ENCODE measurements around the gene TFEC. TPM values are rescaled to one million over a fixed set of nuclear protein-coding genes. Genes with fewer than 3 reads are reported as not detected.
"Not testable (repeated sequence)": the region's sequence is repeated elsewhere in the genome, so short reads cannot be mapped to it uniquely, and the experiment has no call there.

The TFEC gene, protein sequence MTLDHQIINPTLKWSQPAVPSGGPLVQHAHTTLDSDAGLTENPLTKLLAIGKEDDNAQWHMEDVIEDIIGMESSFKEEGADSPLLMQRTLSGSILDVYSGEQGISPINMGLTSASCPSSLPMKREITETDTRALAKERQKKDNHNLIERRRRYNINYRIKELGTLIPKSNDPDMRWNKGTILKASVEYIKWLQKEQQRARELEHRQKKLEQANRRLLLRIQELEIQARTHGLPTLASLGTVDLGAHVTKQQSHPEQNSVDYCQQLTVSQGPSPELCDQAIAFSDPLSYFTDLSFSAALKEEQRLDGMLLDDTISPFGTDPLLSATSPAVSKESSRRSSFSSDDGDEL
- total RNA-seq (2014; rRNA removed; shearing (Covaris generic)): under 0.01 TPM in 1 of 2 replicates, not detected in the other

DNA sequence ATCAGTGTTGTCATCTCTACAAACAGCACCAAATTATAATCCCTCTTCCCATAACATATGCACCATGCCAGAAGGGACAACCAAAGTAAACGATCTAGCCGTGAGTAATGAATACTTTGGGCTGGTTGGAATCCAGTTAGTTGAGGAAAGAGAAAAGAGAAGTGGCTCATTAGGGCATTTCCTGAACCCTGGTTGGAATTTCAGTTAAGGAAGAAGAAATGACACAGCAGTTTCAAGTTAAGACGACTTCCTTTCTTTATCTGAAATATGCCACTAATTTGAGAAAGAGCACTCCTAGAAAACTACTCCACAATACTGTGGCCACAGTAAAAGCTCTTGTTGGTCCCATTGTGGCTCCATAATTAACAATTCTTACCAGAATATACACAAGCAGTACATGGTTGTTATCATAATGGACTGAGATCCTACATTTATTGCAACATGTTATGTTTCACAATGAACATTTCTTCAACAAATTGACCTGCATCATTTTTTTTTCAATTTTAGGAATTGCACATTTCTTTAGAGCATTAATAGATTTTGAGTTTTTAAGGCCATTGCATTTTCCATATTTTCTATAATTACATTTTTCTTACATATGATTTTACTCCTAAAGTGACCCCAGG, at the start of gene TFEC:
TSS of gene TFEC (minus strand) at position 113 of the 626 bp plus-strand sequence. CDS start 46,322 bp downstream, outside the sequence.
- no peak for DNase-seq (ENCODE audit: low read depth)

DNA sequence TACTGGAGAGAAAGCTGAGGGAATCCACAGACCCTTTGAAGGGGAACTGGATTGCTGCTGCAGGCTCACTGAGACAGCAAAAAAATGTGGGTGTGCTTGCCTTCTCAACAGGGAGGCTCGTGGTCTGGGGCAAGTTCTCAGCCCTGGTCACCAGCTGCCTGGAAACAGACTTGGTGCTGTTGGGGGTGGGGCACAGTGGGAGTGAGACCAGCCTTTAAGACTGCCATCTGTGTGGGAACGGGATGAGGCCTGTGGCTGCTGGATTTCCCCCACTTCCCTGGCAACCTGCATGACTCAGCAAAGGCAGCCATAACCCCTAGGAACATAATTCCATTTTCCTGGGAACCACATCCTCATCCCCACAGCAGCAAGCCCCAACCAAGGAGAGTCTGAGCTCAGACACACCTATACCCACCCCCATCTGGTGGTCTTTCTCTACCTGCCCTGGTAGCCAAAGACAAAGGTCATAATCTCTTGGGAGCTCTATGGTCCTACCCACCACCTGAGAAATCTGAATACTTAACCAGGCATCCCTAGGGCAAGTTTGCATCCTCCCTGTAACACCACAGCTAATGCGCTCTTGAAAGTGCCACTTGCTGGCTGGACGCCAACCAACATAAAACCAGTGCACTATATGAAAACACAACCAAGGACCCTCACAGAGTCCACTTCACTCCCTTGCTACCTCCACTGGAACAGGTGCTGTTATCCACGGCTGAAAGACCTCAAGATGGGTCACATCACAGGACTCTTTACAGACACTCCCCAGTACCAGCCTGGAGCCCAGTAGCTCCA, 45.0 kb upstream of the TFEC start:
- DNase-seq (ENCODE audit: low read depth): peak; percentile 80

DNA sequence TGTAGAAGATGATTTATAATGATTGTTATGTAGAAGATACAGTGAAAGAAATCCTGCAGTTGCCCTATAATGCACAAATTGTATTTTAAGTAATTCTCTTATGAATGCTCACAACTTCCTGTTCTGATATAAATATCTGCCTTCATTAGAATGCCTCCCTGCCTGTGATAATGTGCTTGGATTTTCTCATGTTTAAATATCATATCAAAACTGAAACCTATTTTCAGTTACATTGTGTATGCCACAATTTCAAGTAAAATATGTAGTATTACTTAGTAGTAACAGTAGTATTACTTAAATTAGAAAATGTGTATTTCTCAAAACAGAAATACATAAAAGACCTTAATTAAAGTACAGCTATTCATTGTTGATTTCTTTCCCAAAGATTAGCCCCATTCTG, 41.1 kb upstream of the TFEC start:
- no peak for DNase-seq (ENCODE audit: low read depth)

DNA sequence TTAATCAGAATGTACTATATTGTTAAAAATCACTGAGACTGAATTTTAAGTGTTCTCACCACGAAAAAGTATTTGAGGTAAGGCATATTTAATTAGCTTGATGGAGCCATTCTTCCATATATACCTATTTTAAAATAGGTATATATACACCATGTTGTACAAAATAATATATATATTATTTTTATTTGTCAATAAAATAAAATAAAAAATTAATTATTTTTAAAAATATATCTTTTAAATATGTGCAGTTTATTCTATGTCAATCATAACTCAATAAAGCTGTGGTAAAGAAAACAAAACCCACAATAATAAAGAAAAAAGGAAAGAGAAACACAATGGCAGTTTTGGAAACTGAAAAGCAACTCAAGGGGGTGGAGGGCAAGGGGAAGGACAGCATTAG, 33.6 kb upstream of the TFEC start:
- DNase-seq (ENCODE audit: low read depth): no peak

DNA sequence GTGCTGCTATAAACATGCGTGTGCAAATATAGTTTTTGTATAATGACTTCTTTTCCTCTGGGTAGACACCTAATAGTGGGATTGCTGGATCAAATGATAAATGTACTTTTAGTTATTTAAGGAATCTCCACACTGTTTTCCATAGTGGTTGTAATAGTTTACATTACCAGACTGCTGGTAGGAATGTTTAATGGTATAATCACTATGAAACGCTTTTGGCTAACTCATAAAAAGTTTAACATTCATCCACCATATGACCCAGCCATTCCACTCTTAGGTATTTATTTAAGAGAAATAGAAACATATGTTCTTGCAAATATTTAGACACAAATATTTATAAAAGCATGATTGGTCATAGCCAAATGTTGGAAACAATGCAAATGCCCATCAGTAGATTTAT, 32.1 kb upstream of the TFEC start:
- no peak for DNase-seq (ENCODE audit: low read depth)

DNA sequence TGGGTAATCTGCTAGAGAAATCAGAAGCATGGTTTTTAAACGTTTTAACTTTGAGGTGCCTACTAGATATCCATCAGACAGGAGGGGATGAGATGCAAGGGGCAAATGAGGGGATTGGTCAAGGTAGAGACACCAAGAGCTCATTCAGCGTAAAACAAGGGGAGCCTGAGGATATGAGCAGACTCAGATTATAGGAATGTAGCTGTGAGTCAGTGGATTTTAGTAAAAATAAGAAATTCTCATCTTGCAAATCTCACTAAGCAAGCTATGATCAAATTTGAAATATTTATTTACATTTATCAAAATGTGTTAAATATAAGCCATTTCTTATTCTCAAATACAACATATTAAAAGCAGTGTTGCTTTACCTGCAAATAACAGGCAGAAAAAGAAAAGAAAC, 21.4 kb upstream of the TFEC start:
- DNase-seq (ENCODE audit: low read depth): peak; percentile 15

DNA sequence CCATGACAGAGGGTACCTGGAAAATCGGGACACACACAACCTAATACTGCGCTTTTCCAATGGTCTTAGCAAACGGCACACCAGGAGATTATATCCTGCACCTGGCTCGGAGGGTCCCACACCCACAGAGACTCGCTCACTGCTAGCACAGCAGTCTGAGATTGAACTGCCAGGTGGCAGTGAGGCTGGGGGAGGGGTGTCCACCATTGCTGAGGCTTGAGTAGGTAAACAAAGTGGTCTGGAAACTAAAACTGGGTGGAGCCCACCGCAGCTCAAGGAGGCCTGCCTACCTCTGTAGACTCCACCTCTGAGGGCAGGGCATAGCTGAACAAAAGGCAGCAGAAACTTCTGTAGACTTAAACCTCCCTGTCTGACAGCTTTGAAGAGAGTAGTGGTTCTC, 16.7 kb upstream of the TFEC start:
- DNase-seq (ENCODE audit: low read depth): not testable (repeated sequence)

DNA sequence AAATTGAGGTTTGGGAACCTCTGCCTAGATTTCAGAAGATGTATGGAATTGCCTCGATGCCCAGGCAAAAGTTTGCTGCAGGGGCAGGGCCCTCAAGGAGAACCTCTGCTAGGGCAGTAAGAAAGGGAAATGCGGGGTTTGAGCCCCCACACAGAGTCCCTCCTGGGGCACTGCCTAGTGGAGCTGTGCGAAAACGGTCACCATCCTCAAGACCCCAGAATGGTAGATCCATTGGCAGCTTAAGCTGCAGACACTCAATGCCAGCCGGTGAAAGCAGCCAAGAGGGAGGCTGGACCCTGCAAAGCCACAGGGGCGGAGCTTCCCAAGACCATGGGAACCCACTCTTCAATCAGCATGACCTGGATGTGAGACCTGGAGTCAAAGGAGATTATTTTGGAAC, 15.0 kb upstream of the TFEC start:
- no peak for DNase-seq (ENCODE audit: low read depth)

DNA sequence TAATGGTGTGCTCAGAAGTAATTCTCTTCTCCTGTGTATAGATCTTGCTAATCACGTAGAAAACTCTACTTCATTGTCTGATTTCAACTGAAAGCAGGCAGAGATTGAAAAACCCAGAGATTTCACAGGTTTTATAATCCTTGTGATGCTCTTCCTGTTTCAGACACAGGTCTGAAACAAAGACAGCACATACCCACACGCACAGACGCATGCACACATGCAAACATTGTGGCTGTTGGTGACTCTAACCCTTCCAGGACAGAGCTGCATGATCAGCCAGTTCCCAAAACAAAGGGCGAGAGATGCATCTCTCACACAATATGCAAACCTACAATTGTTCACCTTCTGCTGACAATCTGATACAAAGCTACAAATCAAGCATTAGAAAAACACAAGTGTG, 11.1 kb upstream of the TFEC start:
- no peak for DNase-seq (ENCODE audit: low read depth)

DNA sequence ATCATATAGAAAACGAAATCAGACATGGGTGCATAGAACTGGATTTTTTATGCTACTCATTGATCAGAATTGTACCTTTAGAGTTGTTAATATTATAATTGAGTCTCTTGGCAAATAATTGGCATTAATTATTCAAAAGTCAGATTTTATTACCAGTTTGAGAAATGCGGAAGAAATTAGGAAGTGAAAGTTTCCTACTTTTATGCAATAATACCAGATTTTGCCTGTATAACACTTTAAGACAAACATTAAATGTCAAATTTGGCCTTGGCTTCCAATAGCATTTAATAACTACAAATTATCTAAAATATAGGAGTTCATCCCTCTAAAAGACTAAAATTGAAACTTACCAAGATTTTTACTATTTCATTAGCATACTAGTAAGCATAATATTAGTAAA, 6.8 kb upstream of the TFEC start:
- no peak for DNase-seq (ENCODE audit: low read depth)

DNA sequence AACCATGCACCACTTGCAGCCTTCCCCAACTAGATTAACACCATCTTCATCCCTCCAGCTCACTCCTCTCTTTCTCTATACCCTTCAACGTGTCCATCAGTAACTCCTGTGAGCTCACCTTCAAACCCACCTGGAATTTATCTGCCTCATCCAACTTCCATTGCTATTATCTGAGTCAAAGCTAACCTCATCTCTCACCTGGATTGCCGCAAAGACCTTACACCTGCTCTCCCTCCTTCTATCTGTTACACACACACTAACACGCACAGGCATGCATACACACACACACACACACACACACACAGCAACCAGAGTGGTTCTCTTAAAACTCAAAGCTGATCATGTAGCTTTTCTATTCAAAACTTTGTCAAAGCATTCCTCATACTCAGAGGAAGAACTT, 3.8 kb upstream of the TFEC start:
- no peak for DNase-seq (ENCODE audit: low read depth)

DNA sequence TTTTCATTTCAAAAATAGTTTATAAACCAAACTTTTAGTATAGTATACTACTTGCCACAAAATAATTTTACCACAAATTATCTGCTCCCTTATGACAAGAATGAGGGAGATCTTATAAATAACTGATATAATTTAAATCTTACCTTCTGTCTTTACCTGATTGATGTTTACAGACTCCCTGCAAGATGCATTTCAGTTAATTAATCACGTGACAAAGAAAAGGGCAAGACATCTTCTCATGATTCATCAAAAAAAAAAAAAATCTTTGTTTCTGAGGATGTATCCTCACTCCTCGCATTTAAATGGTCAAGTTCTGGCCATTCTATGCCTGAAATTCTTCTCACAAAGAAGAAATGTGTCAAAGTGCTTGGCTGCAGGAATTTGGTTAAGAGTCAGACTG, 2.3 kb upstream of the TFEC start:
- no peak for DNase-seq (ENCODE audit: low read depth)

DNA sequence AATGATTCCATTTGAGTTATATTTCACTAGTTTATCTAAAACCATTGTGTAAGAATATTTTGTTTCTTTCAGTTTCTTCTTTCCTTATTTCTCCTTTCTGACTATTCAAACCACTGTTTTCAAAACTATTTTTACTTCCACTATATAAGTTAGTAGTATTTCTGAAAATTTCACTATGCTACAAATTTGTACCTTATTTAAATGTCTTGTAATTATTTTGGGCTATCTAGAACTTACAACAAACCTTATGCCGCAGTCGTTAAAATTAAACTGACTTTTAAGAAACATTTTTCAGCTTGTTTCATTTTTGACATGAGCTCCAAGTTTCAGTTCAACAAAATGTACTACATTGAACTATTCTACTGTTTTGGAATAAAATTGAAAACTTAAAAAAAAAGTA, 1.8 kb downstream of the TFEC start:
- no peak for DNase-seq (ENCODE audit: low read depth)

DNA sequence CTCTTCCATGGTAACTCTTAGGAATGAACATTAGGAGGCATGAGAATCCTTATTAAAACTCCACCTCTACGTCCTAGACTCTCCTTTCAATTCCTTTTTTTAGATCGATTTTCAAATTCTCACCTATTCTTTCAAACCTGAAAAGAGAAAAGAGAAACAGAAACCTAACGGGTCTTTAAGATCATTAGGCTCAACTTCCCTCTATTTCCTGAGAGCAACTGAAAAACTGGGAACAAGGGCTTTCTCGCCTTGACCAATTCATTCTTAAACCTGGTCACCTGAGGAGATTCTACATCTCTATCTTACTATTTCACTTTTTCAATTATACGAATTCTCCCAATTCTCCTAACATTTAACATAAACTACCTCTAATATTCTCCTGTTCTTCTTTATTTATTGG, 2.8 kb downstream of the TFEC start:
- DNase-seq (ENCODE audit: low read depth): no peak

DNA sequence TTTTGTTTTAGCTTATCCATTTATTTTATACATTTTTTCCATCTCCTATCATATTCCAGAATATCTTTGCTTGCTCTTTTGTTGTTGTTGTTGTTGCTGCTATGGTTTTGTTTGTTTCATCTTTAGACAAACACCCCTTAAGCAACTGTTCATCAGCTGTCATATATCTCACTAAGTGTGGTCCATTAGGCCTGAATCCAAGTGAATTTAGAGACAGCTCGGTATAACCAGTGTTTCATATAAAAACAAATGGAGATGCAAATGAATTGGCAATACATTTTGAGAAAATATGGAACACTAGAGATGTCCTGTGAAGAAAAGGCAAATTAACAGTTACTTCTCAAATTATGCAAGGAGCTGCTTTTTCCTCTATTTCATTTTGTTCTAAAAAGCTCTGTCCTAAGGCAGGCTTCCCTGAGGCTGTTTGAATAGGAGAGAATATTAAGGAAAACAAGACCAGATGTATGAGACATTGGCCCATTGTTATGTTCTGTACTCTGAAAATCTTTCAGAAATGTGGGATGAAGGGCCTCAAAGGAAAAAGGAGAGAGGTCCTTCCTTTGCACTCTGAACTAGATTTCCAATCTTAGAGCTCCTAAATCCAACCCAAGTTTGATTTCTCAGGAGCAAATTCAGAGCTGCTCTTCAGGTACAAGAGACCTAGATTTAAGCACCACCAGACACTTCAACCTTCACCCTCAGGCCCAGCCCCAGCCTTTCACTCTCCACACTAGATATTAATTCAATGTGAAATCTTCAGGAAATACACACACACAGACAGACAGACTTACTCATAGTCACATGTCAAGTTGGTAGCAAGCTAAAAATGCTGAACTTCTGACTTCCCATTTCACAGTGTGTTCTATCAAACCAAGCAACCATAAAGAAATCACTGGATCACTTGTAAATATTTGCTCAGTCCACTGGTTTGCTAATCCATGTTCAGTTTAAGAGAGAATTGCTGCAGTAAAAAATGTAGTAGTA, 5.4 kb downstream of the TFEC start:
- DNase-seq (ENCODE audit: low read depth): no peak

DNA sequence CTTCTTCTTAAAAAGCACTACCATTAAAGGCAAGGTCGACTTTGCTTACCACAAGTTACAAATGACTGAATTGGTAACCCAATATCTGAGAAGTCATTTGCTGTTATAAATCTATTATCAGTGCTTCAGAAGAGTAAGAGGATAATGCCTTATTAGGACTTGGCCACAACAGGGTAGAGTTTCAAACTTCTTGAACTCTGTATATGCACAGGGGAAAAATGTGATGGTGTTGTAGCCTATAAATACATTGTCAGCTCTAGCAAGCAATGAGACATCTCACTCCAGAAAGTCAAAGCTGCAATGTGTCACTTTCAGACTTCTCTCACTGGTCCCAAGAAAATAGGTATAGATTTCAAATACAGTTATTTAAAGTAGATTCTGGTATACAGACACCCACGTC, 9.3 kb downstream of the TFEC start:
- no peak for DNase-seq (ENCODE audit: low read depth)

DNA sequence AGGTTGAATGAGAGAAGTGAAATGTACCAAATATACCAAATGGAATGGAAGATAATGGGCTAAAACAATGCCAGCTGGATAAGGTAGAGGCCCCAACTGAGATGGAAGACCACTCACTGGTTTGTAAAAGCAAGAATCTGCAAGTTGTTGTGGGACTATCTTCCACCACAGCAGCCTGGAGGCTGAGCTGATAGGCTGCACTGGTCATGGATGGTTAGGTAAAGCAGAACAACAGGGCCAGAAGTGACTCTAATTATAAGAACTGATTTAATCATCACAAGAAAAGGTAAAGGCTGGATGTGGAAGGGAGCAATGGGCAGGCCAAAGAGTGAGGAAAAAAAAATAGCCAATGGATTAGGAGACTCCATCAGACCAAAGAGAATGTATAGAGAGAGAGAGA, 11.8 kb downstream of the TFEC start:
- no peak for DNase-seq (ENCODE audit: low read depth)

DNA sequence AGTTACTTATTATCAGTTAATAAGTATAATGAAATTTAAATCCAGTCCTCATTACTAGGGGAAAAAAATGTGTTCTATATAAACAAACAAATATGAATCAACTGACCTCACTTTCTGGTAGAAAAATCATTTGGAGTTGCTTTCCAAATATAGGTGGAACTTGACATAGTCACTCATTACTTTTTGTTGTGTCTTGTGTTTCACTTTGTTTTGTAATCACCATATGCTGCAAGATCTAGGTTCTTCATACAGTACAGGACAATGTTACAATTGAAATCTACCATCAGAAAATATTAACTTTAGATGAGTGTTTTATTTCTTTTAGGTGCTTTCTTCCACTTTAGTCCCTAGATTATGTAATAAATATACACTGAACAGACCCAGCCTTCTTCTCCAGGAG, 16.9 kb downstream of the TFEC start:
- DNase-seq (ENCODE audit: low read depth): no peak

DNA sequence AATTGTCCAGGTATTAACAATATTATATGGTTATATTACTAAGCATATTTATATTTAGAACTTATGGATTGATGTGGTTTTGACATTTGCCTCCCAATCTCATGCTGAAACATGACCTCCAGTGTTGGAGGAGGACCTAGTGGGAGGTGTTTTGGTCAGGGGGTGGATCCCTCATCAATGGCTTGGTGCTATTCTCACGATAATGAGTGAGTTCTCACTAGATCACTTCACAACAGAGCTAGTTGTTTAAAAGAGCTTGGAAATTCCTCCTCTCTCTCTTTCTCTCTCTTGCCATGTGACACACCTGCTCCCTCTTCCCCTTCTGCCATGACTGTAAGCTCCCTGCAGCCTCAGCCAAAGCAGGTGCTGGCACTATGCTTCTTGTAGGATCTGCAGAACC, 19.0 kb downstream of the TFEC start:
- DNase-seq (ENCODE audit: low read depth): no peak

DNA sequence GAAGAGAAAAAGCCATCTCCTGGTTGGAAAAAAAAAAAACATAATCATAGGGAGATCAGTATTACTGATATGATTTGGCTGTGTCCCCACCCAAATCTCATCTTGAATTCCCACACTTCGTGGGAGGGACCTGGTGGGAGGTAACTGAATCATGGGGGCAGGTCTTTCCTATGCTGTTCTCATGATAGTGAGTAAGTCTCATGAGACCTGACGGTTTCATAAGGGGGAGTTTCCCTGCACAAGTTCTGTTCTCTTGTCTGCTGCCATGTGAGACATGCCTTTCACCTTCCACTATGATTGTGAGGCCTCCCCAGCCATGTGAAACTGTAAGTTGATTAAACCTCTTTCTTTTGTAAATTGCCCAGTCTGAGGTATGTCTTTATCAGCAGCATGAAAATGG, 25.8 kb downstream of the TFEC start:
- not testable (repeated sequence) for DNase-seq (ENCODE audit: low read depth)

DNA sequence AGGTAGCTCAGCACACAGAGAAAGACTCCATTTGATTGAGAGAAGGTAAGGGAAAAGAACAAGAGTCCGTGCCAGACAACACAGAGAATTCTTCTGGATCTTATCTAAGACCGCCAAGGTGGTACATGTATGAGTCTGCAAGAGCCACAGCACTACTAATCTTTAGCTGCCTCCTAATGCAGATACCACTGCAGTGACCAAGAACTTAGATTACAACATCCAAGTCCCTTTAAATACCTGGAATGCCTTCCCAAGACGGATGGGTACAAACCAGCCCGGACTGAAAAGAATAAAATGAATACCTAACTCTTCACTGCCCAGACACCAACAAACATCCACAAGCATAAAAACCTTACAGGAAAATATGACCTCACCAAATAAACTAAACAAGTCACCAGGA, 33.3 kb downstream of the TFEC start:
- DNase-seq (ENCODE audit: low read depth): no peak

DNA sequence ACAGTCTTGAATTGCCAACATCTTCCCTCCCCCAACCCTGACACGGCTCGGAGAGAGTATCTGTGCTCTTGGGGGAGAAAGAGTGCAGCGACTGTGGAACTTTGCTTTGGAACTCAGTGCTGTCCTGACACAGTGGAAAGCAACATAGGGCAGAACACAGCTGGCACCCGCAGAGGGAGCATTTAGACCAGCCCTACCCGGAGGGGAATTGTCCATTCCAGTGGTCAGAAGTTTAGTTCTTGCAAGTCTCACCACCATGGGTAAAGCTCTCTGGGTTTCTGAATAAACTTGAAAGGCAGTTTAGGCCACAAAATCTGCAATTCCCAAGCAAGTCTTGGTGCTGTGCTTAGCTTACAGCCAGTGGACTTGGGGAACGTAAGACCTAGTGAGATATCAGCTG, 34.9 kb downstream of the TFEC start:
- DNase-seq (ENCODE audit: low read depth): peak; percentile 3

Measured in RPMI7951 (cell line).